PC-3 (cell line): Measurements from ENCODE around the gene FEN1. TPM values are rescaled to one million over a fixed set of nuclear protein-coding genes. Genes with fewer than 3 reads are reported as not detected.

Source experiments
- ATAC-seq: fragments of 200-7000 bp; cut with Tn5 transposase; 2 replicates; pipeline ENCODE4 v1.9.1; 2020; ENCODE audit warnings: mild to moderate bottlenecking, moderate library complexity
- BruUV-seq: library from RNA; stranded (reverse); fragments of 400-500 nt; replicated peaks from 2 replicates; lab custom pipeline; 2021; lab: Mats Ljungman, UMichigan
- CTCF ChIA-PET: fragments of 300-600 bp; sonication (Branson Sonifier 250); formaldehyde crosslinking; loops from one replicate; lab custom pipeline; 2022; ENCODE audit warnings: antibody characterized with exemption; lab: Charles Lee
- POLR2A ChIA-PET: fragments of 300-600 bp; sonication (Branson Sonifier 250); formaldehyde crosslinking; loops from one replicate; lab custom pipeline; 2022; ENCODE audit warnings: antibody characterized with exemption; ENCODE audit not compliant: unreplicated experiment; lab: Charles Lee
- DNase-seq: peaks from one replicate; pipeline ENCODE4 v3.0.0-alpha.2; 2015
- H2AFZ ChIP-seq: fragments of 300-600 bp; sonication (generic); 2 replicates; pipeline ENCODE4 v1.6.0; 2016; ENCODE audit warnings: antibody characterized with exemption, low read length
- H3F3A ChIP-seq: fragments of 300-600 bp; sonication (generic); one replicate; pipeline ENCODE4 v1.6.0; 2017; ENCODE audit warnings: antibody characterized with exemption, low read length, control low read depth, mild to moderate bottlenecking; ENCODE audit not compliant: unreplicated experiment
- H3K27ac ChIP-seq: fragments of 300-600 bp; sonication (generic); 2 replicates; pipeline ENCODE4 v1.5.1; 2016; ENCODE audit warnings: mild to moderate bottlenecking, low read length
- H3K27me3 ChIP-seq: fragments of 300-600 bp; sonication (generic); 2 replicates; pipeline ENCODE4 v1.6.1; 2016; ENCODE audit warnings: low read length, mixed read lengths
- H3K36me3 ChIP-seq: fragments of 300-600 bp; sonication (generic); 2 replicates; pipeline ENCODE4 v1.6.1; 2016; ENCODE audit warnings: low read depth, mixed run types, low read length, mixed read lengths
- H3K4me1 ChIP-seq: fragments of 300-600 bp; sonication (generic); 2 replicates; pipeline ENCODE4 v1.5.1; 2016; ENCODE audit warnings: low read length; ENCODE audit not compliant: insufficient read depth
- H3K4me2 ChIP-seq: fragments of 300-600 bp; sonication (generic); 2 replicates; pipeline ENCODE4 v1.6.0; 2016; ENCODE audit warnings: low read length
- H3K4me3 ChIP-seq: fragments of 300-600 bp; sonication (generic); 2 replicates; pipeline ENCODE4 v1.5.1; 2016; ENCODE audit warnings: mild to moderate bottlenecking, low read length, mixed read lengths
- H3K79me2 ChIP-seq: fragments of 300-600 bp; sonication (generic); 2 replicates; pipeline ENCODE4 v1.6.1; 2017; ENCODE audit warnings: low read length, mixed read lengths
- H3K9ac ChIP-seq: fragments of 300-600 bp; sonication (generic); 2 replicates; pipeline ENCODE4 v1.6.0; 2016; ENCODE audit warnings: mild to moderate bottlenecking, low read length
- H3K9me2 ChIP-seq: fragments of 300-600 bp; sonication (generic); replicated peaks from 2 replicates; pipeline ENCODE4 v1.6.1; 2016; ENCODE audit warnings: mixed run types, low read length, mixed read lengths
- H3K9me3 ChIP-seq: fragments of 300-600 bp; sonication (generic); 2 replicates; pipeline ENCODE4 v1.6.1; 2016; ENCODE audit warnings: low read length, mixed read lengths
- H4K20me1 ChIP-seq: fragments of 300-600 bp; sonication (generic); 2 replicates; pipeline ENCODE4 v1.6.1; 2016; ENCODE audit warnings: low read length, mixed read lengths
- EZH2 ChIP-seq: fragments of 300-600 bp; sonication (generic); IDR thresholded peaks from one replicate; pipeline ENCODE4 v1.6.1; 2017; ENCODE audit warnings: antibody characterized with exemption, mild to moderate bottlenecking, low read length; ENCODE audit not compliant: unreplicated experiment
- EZH2phosphoT487 ChIP-seq: fragments of 300-600 bp; sonication (generic); IDR thresholded peaks from 2 replicates; pipeline ENCODE4 v1.6.1; 2018; ENCODE audit warnings: mild to moderate bottlenecking, antibody characterized with exemption, low read length, borderline replicate concordance
- intact Hi-C: fragments of 100-400 bp; cut with micrococcal nuclease; formaldehyde crosslinking; loops from 2 replicates; pipeline ENCODE4 v1.9.0; 2023
- total RNA-seq: library from RNA; depleted of rRNA; stranded (reverse); fragments of >200 nt; gene quantifications from 2 replicates; pipeline ENCODE4 v1.2.3, GENCODE V29; 2014
- TF ChIP-seq, protein P1 (sequence below): fragments of 300-600 bp; sonication (generic); conservative IDR thresholded peaks from 2 replicates; pipeline ENCODE4 v1.5.1; 2017; ENCODE audit warnings: antibody characterized with exemption, low read depth, mild to moderate bottlenecking, low read length

The FEN1 gene
- total RNA-seq, 1 experiment from 2014 or later: 132 TPM

DNA sequence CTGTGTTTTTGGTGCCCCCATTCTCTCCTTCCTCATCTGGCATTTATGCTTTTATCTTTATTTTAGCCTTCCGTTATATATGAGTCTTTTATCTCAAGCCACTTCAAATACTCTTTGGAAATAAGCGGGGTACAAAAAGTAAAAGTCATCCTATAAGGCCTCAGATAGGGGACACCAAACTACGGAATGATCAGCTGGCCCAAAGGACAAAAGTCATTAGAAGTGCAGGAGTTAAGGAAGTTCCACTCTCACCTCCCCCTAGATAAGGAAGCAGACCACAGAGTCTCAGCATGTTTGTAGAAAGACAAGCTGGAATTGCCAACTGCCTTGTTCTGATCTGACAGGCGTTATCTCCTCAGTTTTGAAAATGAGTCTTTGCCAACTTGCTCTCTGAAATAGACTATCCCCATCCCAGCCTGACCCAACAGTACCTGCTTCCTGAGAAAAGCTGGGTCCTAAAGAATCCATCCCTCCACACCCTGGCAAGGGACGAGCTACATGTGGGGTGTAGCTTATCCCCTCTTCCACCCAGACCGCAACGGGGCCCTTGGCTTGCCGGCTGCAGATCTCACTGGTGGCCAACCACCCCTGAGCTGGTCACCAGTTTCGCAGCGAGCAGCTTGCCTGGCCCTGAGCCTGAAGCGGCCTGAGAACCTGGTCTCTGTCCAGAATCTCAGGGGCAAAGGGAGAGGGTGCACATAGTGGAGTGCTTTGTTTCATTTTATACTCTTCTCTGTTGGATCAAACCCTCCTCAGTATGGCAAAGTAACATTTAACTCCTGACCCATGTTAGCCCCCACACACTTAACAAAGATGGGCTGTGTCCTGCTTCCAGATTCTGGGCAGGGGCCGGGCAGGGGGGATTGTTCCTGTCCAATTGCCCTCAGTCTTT is 49.2 kb downstream of the FEN1 start:
- intact Hi-C loops: no loop called here
- no peaks in the 10 kb centered on the region for H4K20me1 ChIP-seq
- POLR2A ChIA-PET: interaction anchor here (0.6 kb wide), 1 partner anchor 49 kb away, joined by 3 read pairs; the partner anchor contains the start of gene FEN1
- H3K9me3 ChIP-seq: no peaks in the 10 kb centered on the region
- no peaks in the 10 kb centered on the region for H3K9me2 ChIP-seq
- no peaks in the 10 kb centered on the region for H3K27me3 ChIP-seq
- H3K27ac ChIP-seq: no peak overlapping the region
- no peak overlapping the region for H3K4me2 ChIP-seq
- no peaks in the 10 kb centered on the region for H3K4me1 ChIP-seq
- BruUV-seq: TSS peak; percentile 8
- H3K4me3 ChIP-seq: no peak overlapping the region
- peaks cover 41% of the 10 kb centered on the region for H3K36me3 ChIP-seq
- H3K79me2 ChIP-seq: no peaks in the 10 kb centered on the region
- TF ChIP-seq, protein P1, sequence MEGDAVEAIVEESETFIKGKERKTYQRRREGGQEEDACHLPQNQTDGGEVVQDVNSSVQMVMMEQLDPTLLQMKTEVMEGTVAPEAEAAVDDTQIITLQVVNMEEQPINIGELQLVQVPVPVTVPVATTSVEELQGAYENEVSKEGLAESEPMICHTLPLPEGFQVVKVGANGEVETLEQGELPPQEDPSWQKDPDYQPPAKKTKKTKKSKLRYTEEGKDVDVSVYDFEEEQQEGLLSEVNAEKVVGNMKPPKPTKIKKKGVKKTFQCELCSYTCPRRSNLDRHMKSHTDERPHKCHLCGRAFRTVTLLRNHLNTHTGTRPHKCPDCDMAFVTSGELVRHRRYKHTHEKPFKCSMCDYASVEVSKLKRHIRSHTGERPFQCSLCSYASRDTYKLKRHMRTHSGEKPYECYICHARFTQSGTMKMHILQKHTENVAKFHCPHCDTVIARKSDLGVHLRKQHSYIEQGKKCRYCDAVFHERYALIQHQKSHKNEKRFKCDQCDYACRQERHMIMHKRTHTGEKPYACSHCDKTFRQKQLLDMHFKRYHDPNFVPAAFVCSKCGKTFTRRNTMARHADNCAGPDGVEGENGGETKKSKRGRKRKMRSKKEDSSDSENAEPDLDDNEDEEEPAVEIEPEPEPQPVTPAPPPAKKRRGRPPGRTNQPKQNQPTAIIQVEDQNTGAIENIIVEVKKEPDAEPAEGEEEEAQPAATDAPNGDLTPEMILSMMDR: no peak
- TF ChIP-seq EZH2phosphoT487 (no peak), EZH2 (no peak)
- CTCF ChIA-PET: no interaction called here
- ATAC-seq: no peak; the same call in 1 of the 2 replicates
- H2AFZ ChIP-seq: no peak overlapping the region
- no peaks in the 10 kb centered on the region for H3F3A ChIP-seq
- no peak for DNase-seq
- no peak overlapping the region for H3K9ac ChIP-seq

DNA sequence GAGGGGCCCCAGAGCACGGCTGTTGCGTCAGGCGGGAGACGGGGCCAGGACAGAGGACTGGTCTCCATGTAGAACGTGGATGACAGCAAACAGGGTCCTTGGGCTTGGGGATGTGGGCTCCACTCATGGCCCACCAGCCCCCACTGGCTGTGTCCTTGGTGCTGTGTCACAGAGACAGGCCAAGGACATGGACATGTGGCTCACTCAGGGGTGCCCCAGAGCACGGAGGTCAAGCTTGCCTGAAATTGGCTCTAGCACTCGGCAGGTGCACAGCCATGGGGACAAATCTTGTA is 49.8 kb downstream of the FEN1 start:
- Histone ChIP-seq H3F3A (no peaks in the 10 kb centered on the region), H3K79me2 (no peaks in the 10 kb centered on the region), H3K9ac (no peak overlapping the region), H3K4me2 (no peak overlapping the region), H3K9me2 (no peaks in the 10 kb centered on the region), H2AFZ (no peak overlapping the region), H3K27me3 (no peaks in the 10 kb centered on the region), H4K20me1 (no peaks in the 10 kb centered on the region), H3K27ac (no peak overlapping the region), H3K4me1 (no peaks in the 10 kb centered on the region), H3K36me3 (peaks cover 41% of the 10 kb centered on the region), H3K9me3 (no peaks in the 10 kb centered on the region), H3K4me3 (no peak overlapping the region)
- TF ChIP-seq EZH2: no peak
- no peak for TF ChIP-seq EZH2phosphoT487
- TF ChIP-seq, protein P1: no peak
- BruUV-seq: no TSS peak
- ATAC-seq (no peak), DNase-seq (no peak)
- intact Hi-C loops: no loop called here
- CTCF ChIA-PET: no interaction called here
- POLR2A ChIA-PET: interaction anchor here (0.6 kb wide), 1 partner anchor 50 kb away, joined by 3 read pairs; the partner anchor contains the start of gene FEN1

DNA sequence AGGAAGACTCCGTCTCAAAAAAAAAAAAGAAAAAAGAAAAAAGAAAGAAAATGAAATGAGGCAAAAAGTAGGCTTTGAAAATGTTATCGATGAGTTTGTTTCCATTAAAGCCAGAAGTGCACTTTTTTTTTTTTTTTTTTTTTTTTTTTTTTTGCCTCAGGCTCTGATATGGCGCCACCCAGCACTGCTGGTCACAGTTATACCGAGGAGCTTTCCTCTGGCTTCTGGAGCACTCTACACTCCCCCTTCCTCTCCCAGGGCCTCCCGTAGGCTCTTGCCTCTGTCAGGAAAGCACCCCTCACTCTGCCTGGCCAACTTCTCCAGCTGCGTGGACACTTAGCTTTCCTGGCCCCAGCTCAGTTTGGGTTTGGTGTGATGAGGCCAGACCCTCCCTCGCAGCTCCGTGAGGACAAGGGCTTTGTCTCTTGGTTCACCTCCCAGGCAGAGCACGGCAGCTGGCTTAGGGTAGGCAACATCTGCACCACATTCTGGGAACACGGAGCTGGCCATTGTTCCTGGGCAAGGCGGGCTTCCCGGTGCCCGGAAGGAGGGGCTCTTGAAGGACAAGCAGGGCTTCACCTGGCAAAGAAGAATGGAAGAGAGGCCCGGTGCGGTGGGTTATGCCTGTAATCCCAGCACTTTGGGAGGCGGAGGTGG is 52.3 kb downstream of the FEN1 start:
- intact Hi-C loops: no loop called here
- Histone ChIP-seq H2AFZ (no peak overlapping the region), H3K36me3 (peaks cover 46% of the 10 kb centered on the region), H3K9me3 (no peaks in the 10 kb centered on the region), H3K27me3 (no peaks in the 10 kb centered on the region), H4K20me1 (no peaks in the 10 kb centered on the region), H3K4me3 (no peak overlapping the region), H3K9ac (no peak overlapping the region), H3K9me2 (no peaks in the 10 kb centered on the region), H3F3A (no peaks in the 10 kb centered on the region), H3K27ac (no peak overlapping the region), H3K79me2 (no peaks in the 10 kb centered on the region), H3K4me1 (no peaks in the 10 kb centered on the region), H3K4me2 (no peak overlapping the region)
- no peak for ATAC-seq
- ChIA-PET CTCF (no interaction called here), POLR2A (no interaction called here)
- no peak for TF ChIP-seq EZH2
- no peak for TF ChIP-seq EZH2phosphoT487
- TF ChIP-seq, protein P1: no peak
- DNase-seq: no peak
- BruUV-seq: no TSS peak
